Measurements from ENCODE around the gene TDRD12.

- no peak for TF ChIP-seq FOXJ3 (CRISPR knock-in tag; IDR thresholded peaks at IDR 0.05; ENCODE audit: borderline replicate concordance)
- TF ChIP-seq CTCF (IDR thresholded peaks at IDR 0.05) = no peak
- TF ChIP-seq, protein P1, sequence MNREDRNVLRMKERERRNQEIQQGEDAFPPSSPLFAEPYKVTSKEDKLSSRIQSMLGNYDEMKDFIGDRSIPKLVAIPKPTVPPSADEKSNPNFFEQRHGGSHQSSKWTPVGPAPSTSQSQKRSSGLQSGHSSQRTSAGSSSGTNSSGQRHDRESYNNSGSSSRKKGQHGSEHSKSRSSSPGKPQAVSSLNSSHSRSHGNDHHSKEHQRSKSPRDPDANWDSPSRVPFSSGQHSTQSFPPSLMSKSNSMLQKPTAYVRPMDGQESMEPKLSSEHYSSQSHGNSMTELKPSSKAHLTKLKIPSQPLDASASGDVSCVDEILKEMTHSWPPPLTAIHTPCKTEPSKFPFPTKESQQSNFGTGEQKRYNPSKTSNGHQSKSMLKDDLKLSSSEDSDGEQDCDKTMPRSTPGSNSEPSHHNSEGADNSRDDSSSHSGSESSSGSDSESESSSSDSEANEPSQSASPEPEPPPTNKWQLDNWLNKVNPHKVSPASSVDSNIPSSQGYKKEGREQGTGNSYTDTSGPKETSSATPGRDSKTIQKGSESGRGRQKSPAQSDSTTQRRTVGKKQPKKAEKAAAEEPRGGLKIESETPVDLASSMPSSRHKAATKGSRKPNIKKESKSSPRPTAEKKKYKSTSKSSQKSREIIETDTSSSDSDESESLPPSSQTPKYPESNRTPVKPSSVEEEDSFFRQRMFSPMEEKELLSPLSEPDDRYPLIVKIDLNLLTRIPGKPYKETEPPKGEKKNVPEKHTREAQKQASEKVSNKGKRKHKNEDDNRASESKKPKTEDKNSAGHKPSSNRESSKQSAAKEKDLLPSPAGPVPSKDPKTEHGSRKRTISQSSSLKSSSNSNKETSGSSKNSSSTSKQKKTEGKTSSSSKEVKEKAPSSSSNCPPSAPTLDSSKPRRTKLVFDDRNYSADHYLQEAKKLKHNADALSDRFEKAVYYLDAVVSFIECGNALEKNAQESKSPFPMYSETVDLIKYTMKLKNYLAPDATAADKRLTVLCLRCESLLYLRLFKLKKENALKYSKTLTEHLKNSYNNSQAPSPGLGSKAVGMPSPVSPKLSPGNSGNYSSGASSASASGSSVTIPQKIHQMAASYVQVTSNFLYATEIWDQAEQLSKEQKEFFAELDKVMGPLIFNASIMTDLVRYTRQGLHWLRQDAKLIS (CRISPR knock-in tag; IDR thresholded peaks at IDR 0.05; ENCODE audit: borderline replicate concordance) = no peak
- no peak for TF ChIP-seq PREB (CRISPR knock-in tag; IDR thresholded peaks at IDR 0.05; ENCODE audit: borderline replicate concordance)
- no peak for TF ChIP-seq USF2 (CRISPR knock-in tag; IDR thresholded peaks at IDR 0.05)
- TF ChIP-seq EMX1 (CRISPR knock-in tag; IDR thresholded peaks at IDR 0.05) = no peak
- TF ChIP-seq ARID4B (CRISPR knock-in tag; IDR thresholded peaks at IDR 0.05; ENCODE audit: borderline replicate concordance) = no peak
These were observed 104.7 kb downstream of the TDRD12 start for GRCh38 chr19:32824191-32824751.
